ENCODE results near the gene AFAP1.

DNA sequence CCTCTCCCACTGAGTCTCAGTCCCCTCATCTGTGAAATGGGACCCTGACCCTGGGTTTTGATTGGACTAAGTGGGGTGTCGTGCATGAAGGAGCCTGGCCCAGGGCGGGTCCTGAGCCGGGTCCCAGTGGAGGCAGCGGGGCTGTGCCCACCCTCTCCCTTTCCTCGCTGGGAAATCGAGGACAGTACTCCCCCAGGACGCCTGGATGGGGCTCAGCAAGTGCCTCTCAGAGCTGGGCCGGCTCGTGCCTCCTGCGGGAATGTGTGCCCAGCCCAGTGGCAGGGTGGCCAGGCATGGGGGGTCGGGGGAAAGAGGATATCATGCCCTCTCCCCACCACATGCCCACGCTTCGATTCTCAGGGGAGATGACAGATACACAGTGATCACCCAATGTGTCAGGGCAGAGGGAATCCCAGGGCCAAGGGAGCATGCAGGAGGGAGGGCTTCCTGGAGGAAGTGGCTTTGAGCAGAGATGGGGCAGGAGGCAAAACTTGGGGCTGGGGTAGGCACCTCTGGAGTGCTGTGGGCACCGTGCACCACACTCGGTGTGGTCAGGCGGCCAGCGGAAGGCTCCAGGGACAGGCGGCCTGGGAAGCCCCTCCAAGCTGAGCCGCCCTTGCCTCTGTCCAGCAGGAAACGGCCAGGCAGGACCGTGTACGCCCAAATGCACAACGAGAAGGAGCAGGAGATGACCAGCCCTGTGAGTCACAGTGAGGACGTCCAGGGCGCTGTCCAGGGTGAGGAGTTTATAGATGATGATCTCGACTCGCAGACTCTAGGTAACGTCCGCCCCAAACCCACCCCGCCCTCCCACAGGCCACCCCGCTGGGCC lies 203.0 kb downstream of the AFAP1 start:
- TF ChIP-seq, protein P1, sequence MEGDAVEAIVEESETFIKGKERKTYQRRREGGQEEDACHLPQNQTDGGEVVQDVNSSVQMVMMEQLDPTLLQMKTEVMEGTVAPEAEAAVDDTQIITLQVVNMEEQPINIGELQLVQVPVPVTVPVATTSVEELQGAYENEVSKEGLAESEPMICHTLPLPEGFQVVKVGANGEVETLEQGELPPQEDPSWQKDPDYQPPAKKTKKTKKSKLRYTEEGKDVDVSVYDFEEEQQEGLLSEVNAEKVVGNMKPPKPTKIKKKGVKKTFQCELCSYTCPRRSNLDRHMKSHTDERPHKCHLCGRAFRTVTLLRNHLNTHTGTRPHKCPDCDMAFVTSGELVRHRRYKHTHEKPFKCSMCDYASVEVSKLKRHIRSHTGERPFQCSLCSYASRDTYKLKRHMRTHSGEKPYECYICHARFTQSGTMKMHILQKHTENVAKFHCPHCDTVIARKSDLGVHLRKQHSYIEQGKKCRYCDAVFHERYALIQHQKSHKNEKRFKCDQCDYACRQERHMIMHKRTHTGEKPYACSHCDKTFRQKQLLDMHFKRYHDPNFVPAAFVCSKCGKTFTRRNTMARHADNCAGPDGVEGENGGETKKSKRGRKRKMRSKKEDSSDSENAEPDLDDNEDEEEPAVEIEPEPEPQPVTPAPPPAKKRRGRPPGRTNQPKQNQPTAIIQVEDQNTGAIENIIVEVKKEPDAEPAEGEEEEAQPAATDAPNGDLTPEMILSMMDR (optimal IDR thresholded peaks at IDR 0.05 in 1 of 3, IDR thresholded peaks at IDR 0.05 in 1 of 3, conservative IDR thresholded peaks at IDR 0.05 in 1 of 3; ENCODE audit: extremely low read depth in 1 of 3, insufficient read depth in 2 of 3, low read length in 3 of 3), result no peak
- TF ChIP-seq EZH2 (IDR thresholded peaks at IDR 0.05; ENCODE audit: low read length), result no peak
